Neural progenitor cell (in vitro differentiated cells): ENCODE results near the gene RNF121. TPM values are rescaled to one million over a fixed set of nuclear protein-coding genes. Genes with fewer than 3 reads are reported as not detected.
A peak's percentile ranks its signal among the peaks of the same experiment; 100 is the strongest.

Source experiments
- DNase-seq: peaks from one replicate; pipeline ENCODE4 v3.0.0-alpha.2; 2016; ENCODE audit warnings: low spot score
- H2AFZ ChIP-seq: fragments of 200-600 bp; sonication (generic); replicated peaks from 2 replicates; pipeline ENCODE4 v1.6.1; 2016; ENCODE audit warnings: antibody characterized with exemption
- H3F3A ChIP-seq: fragments of 200-600 bp; sonication (generic); 2 replicates; pipeline ENCODE4 v1.6.1; 2016; ENCODE audit warnings: antibody characterized with exemption, low read depth
- H3K27ac ChIP-seq: fragments of 200-600 bp; sonication (generic); 2 replicates; pipeline ENCODE4 v1.5.1; 2016; ENCODE audit warnings: mild to moderate bottlenecking
- H3K27me3 ChIP-seq: fragments of 200-600 bp; sonication (generic); 2 replicates; pipeline ENCODE4 v1.6.1; 2016; ENCODE audit warnings: mild to moderate bottlenecking, moderate library complexity
- H3K36me3 ChIP-seq: fragments of 200-600 bp; sonication (generic); 2 replicates; pipeline ENCODE4 v1.5.1; 2016
- H3K4me1 ChIP-seq: fragments of 200-600 bp; sonication (generic); 2 replicates; pipeline ENCODE4 v1.6.1; 2016; ENCODE audit warnings: mixed run types
- H3K4me2 ChIP-seq: fragments of 200-600 bp; sonication (generic); 2 replicates; pipeline ENCODE4 v1.6.1; 2016
- H3K4me3 ChIP-seq: fragments of 200-600 bp; sonication (generic); 2 replicates; pipeline ENCODE4 v1.5.1; 2016
- H3K79me2 ChIP-seq: fragments of 200-600 bp; sonication (generic); 2 replicates; pipeline ENCODE4 v1.6.1; 2016; ENCODE audit warnings: low read depth
- H3K9ac ChIP-seq: fragments of 200-600 bp; sonication (generic); 2 replicates; pipeline ENCODE4 v1.6.1; 2016
- H3K9me3 ChIP-seq: fragments of 200-600 bp; sonication (generic); 2 replicates; pipeline ENCODE4 v1.5.1; 2016; ENCODE audit warnings: low read depth
- H4K20me1 ChIP-seq: fragments of 200-600 bp; sonication (generic); 2 replicates; pipeline ENCODE4 v1.6.1; 2016; ENCODE audit warnings: low read depth
- H3K27ac Mint-ChIP-seq: 3 replicates; pipeline ENCODE4 v1.8.0; 2021; ENCODE audit warnings: mixed read lengths
- H3K27me3 Mint-ChIP-seq: 2 replicates; pipeline ENCODE4 v1.8.0; 2022; ENCODE audit warnings: low read depth, mild to moderate bottlenecking, inconsistent platforms, moderate library complexity, mixed read lengths; ENCODE audit not compliant: insufficient read depth
- H3K36me3 Mint-ChIP-seq: 3 replicates; pipeline ENCODE4 v1.8.0; 2021; ENCODE audit warnings: mixed read lengths
- H3K4me1 Mint-ChIP-seq: 3 replicates; pipeline ENCODE4 v1.8.0; 2021; ENCODE audit warnings: mixed read lengths
- H3K4me3 Mint-ChIP-seq: 3 replicates; pipeline ENCODE4 v1.8.0; 2021; ENCODE audit warnings: mild to moderate bottlenecking, moderate library complexity, mixed read lengths
- H3K9me3 Mint-ChIP-seq: 3 replicates; pipeline ENCODE4 v1.8.0; 2020; ENCODE audit warnings: mixed read lengths
- CTCF ChIP-seq: fragments of 200-600 bp; sonication (generic); IDR thresholded peaks from 2 replicates; pipeline ENCODE4 v1.5.1; 2017; ENCODE audit warnings: antibody characterized with exemption, mild to moderate bottlenecking
- EZH2 ChIP-seq: fragments of 200-600 bp; sonication (generic); IDR thresholded peaks from 2 replicates; pipeline ENCODE4 v1.6.1; 2017; ENCODE audit warnings: antibody characterized with exemption, mild to moderate bottlenecking, moderate library complexity
- EZH2phosphoT487 ChIP-seq: fragments of 200-600 bp; sonication (generic); IDR thresholded peaks from 2 replicates; pipeline ENCODE4 v1.6.1; 2017; ENCODE audit warnings: antibody characterized with exemption
- total RNA-seq: library from RNA; depleted of rRNA; stranded (reverse); fragments of >200 nt; gene quantifications from 2 replicates; pipeline ENCODE4 v1.2.3, GENCODE V29; 2015; ENCODE audit warnings: low replicate concordance

RNF121 gene
- total RNA-seq, 1 donor from 2014 or later = 16.7 TPM

DNA sequence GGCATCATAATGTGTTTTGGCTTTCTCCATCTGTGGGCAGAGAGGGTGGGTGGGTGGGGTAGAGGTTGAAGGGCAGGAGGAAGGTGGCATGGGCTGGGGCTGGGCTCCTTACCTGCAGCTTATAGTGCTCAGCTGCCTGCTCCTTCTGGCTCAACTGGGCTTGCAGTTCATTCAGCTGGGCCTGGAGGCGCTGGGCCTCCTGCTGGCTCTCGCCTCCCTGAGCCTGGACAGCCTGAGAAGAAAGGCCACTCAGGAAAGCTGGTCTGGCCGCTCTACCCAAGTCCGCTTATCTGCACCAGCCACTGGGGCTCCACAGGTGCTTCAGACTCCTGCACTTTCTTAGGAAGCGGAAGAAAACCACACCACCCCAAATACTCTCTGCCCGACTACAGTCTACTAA, 80.3 kb downstream of the RNF121 start:
- peaks cover 47% of the 10 kb centered on the region for H4K20me1 ChIP-seq
- H3K36me3 ChIP-seq = no peaks in the 10 kb centered on the region
- H3F3A ChIP-seq = peaks cover 14% of the 10 kb centered on the region
- H3K36me3 Mint-ChIP-seq = peaks cover 28% of the 10 kb centered on the region
- H3K4me3 Mint-ChIP-seq = peak overlapping the region; percentile 3
- H3K79me2 ChIP-seq = no peaks in the 10 kb centered on the region
- no peak for DNase-seq
- H3K4me1 Mint-ChIP-seq = no peaks in the 10 kb centered on the region
- H3K27me3 Mint-ChIP-seq = peaks cover 18% of the 10 kb centered on the region
- no peak for TF ChIP-seq CTCF
- no peak for TF ChIP-seq EZH2phosphoT487
- no peak for TF ChIP-seq EZH2
- no peaks in the 10 kb centered on the region for H3K4me1 ChIP-seq
- H3K27ac ChIP-seq = no peak overlapping the region
- no peak overlapping the region for H3K4me2 ChIP-seq
- no peaks in the 10 kb centered on the region for H3K27me3 ChIP-seq
- H3K27ac Mint-ChIP-seq = no peak overlapping the region
- no peaks in the 10 kb centered on the region for H3K9me3 Mint-ChIP-seq
- H3K4me3 ChIP-seq = no peak overlapping the region
- H3K9ac ChIP-seq = no peak overlapping the region
- H3K9me3 ChIP-seq = no peaks in the 10 kb centered on the region
- H2AFZ ChIP-seq = no peak overlapping the region

DNA sequence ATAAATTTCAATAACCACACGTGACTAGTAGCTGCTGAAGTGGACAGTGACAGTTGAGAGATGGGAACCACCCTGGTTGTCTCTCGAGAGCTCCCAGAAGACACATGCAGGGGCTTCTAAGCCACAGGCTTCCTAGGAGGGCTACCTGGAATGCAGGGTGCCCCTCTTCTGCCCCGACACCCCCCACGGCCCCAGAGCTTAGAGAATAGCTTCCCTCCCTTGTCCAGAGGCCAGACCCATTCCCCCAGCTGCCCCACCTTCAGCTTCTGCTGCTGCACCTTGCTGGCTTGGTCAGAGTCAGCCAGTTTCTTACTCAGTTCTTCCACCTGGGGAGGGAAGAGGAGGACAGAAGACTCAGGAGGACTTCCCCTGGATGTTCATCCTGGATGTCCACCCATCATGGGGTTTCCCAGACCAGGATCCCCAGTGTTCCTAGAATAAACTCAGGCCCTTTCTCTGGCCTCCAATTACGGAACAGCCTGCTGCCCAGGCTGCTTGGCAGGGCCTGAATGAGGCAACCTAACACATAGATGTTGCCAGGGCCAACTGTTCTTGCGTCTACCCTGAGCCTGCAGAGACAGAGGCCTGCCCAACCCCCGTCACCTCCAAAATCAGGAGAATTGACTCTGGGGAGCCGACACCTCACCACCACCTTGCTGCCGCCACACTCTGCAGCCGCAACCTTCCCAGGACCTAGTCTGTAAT, 81.8 kb downstream of the RNF121 start:
- H3K36me3 ChIP-seq = no peaks in the 10 kb centered on the region
- no peak overlapping the region for H3K27ac ChIP-seq
- Mint-ChIP-seq H3K4me1 (no peaks in the 10 kb centered on the region), H3K9me3 (no peaks in the 10 kb centered on the region), H3K36me3 (peaks cover 36% of the 10 kb centered on the region), H3K27me3 (peaks cover 18% of the 10 kb centered on the region), H3K27ac (no peak overlapping the region), H3K4me3 (no peak overlapping the region)
- no peak overlapping the region for H3K4me2 ChIP-seq
- no peak for DNase-seq
- H3K9ac ChIP-seq = no peak overlapping the region
- H3K79me2 ChIP-seq = no peaks in the 10 kb centered on the region
- H4K20me1 ChIP-seq = peaks cover 50% of the 10 kb centered on the region
- no peaks in the 10 kb centered on the region for H3K4me1 ChIP-seq
- no peak overlapping the region for H2AFZ ChIP-seq
- no peak for TF ChIP-seq CTCF
- TF ChIP-seq EZH2 = no peak
- H3K9me3 ChIP-seq = no peaks in the 10 kb centered on the region
- H3F3A ChIP-seq = peaks cover 5% of the 10 kb centered on the region
- H3K27me3 ChIP-seq = no peaks in the 10 kb centered on the region
- H3K4me3 ChIP-seq = no peak overlapping the region

- Histone ChIP-seq H3K79me2 (no peaks in the 10 kb centered on the region), H3K27ac (no peak overlapping the region), H3K9ac (no peak overlapping the region), H3K4me2 (no peak overlapping the region), H3K27me3 (no peaks in the 10 kb centered on the region), H3F3A (peaks cover 5% of the 10 kb centered on the region), H3K36me3 (no peaks in the 10 kb centered on the region), H4K20me1 (peaks cover 42% of the 10 kb centered on the region), H3K4me3 (no peak overlapping the region), H3K9me3 (no peaks in the 10 kb centered on the region), H3K4me1 (no peaks in the 10 kb centered on the region), H2AFZ (no peak overlapping the region)
- Mint-ChIP-seq H3K4me3 (no peak overlapping the region), H3K9me3 (no peaks in the 10 kb centered on the region), H3K27me3 (peaks cover 15% of the 10 kb centered on the region), H3K4me1 (no peaks in the 10 kb centered on the region), H3K27ac (no peak overlapping the region), H3K36me3 (peaks cover 39% of the 10 kb centered on the region)
- DNase-seq = no peak
- TF ChIP-seq CTCF = no peak
- no peak for TF ChIP-seq EZH2phosphoT487
- no peak for TF ChIP-seq EZH2
These were observed 83.3 kb downstream of the RNF121 start for GRCh38 chr11:72012091-72012630.
